B cell (primary cell): ENCODE measurements around the gene IFT20. TPM values are rescaled to one million over a fixed set of nuclear protein-coding genes. Genes with fewer than 3 reads are reported as not detected.

ENCODE experiments used
- ATAC-seq: fragments of 200-7000 bp; cut with Tn5 transposase; one replicate; pipeline ENCODE4 v1.10.0; 2021; ENCODE audit warnings: low read depth, mild to moderate bottlenecking, moderate number of reproducible peaks, moderate library complexity
- CTCF ChIA-PET: fragments of 350-600 bp; sonication (Branson Sonifier 250); formaldehyde crosslinking; loops from one replicate; lab custom pipeline; 2021; ENCODE audit warnings: antibody characterized with exemption, inconsistent platforms; lab: Charles Lee
- POLR2A ChIA-PET: fragments of 350-600 bp; sonication (Branson Sonifier 250); formaldehyde crosslinking; loops from one replicate; lab custom pipeline; 2021; ENCODE audit warnings: antibody characterized with exemption; lab: Charles Lee
- DNase-seq: peaks from one replicate; pipeline ENCODE4 v3.0.0; 2013
- H2AFZ ChIP-seq: 2 replicates; pipeline ENCODE4 v1.6.1; 2012; ENCODE audit warnings: mild to moderate bottlenecking, low read depth, low read length; ENCODE audit not compliant: insufficient read depth, poor library complexity, severe bottlenecking
- H3K27ac ChIP-seq, 2 donors: 1 replicate in 1 of 2; 2 replicates in 1 of 2; pipeline ENCODE4 v1.5.1; 2012 to 2013; ENCODE audit warnings: low read length in 2 of 2, mild to moderate bottlenecking in 2 of 2, moderate library complexity in 1 of 2
- H3K27me3 ChIP-seq, 4 experiments: fragments of 200-600 bp in 1 of 4; sonication (generic) in 1 of 4; replicated peaks in 1 of 4; 1 replicate in 2 of 4; 2 replicates in 2 of 4; pipeline versions ENCODE4 v1.6.1 to v1.7.0; 2013 to 2016; ENCODE audit warnings: low read length in 3 of 4, mild to moderate bottlenecking in 2 of 4, mixed read lengths in 1 of 4, moderate library complexity in 1 of 4; ENCODE audit not compliant: insufficient read depth in 4 of 4, control insufficient read depth in 3 of 4; ENCODE audit errors: control extremely low read depth in 1 of 4
- H3K36me3 ChIP-seq, 2 experiments: replicated peaks in 1 of 2; 1 replicate in 1 of 2; 2 replicates in 1 of 2; pipeline versions ENCODE4 v1.6.1 to v1.7.1; 2013; ENCODE audit warnings: low read length in 1 of 2; ENCODE audit not compliant: insufficient read depth in 2 of 2, control insufficient read depth in 1 of 2; ENCODE audit errors: control extremely low read depth in 1 of 2, extremely low read depth in 1 of 2
- H3K4me1 ChIP-seq, 2 donors: fragments of 200-600 bp in 1 of 2; sonication (generic) in 1 of 2; 1 replicate in 1 of 2; 2 replicates in 1 of 2; pipeline versions ENCODE4 v1.5.1 to v1.6.1; 2013 to 2017; ENCODE audit warnings: low read length in 2 of 2; ENCODE audit not compliant: control insufficient read depth in 2 of 2, insufficient read depth in 2 of 2
- H3K4me2 ChIP-seq: replicated peaks from 2 replicates; pipeline ENCODE3; 2012; ENCODE audit warnings: mild to moderate bottlenecking, low read depth, low read length; ENCODE audit not compliant: poor library complexity, severe bottlenecking
- H3K4me3 ChIP-seq, 5 experiments: fragments of 200-600 bp in 1 of 5; sonication (generic) in 1 of 5; 1 replicate in 3 of 5; 2 replicates in 2 of 5; pipeline versions ENCODE4 v1.5.1 to v1.7.0; 2011 to 2016; ENCODE audit warnings: low read length in 4 of 5, mild to moderate bottlenecking in 4 of 5, low read depth in 2 of 5, control low read depth in 1 of 5, moderate library complexity in 1 of 5; ENCODE audit not compliant: insufficient read depth in 1 of 5; ENCODE audit errors: control extremely low read depth in 1 of 5, extremely low read depth in 1 of 5
- H3K79me2 ChIP-seq: fragments of 200-600 bp; sonication (generic); one replicate; pipeline ENCODE4 v1.6.0; 2016; ENCODE audit warnings: low read length; ENCODE audit not compliant: control insufficient read depth, insufficient read depth
- H3K9ac ChIP-seq: fragments of 200-600 bp; sonication (generic); 2 replicates; pipeline ENCODE4 v1.6.1; 2017; ENCODE audit warnings: mild to moderate bottlenecking, low read length, moderate library complexity
- H3K9me3 ChIP-seq, 3 donors: one replicate each; pipeline versions ENCODE4 v1.6.1 to v1.7.1; 2013; ENCODE audit warnings: low read length in 2 of 3; ENCODE audit not compliant: control insufficient read depth in 2 of 3, insufficient read depth in 1 of 3; ENCODE audit errors: control extremely low read depth in 1 of 3
- H4K20me1 ChIP-seq: 2 replicates; pipeline ENCODE4 v1.6.0; 2012; ENCODE audit warnings: mild to moderate bottlenecking, low read length; ENCODE audit not compliant: insufficient read depth, control insufficient read depth, poor library complexity, severe bottlenecking
- H3K27ac Mint-ChIP-seq: one replicate; pipeline ENCODE4 v1.8.0; 2021; ENCODE audit warnings: mixed read lengths
- H3K27me3 Mint-ChIP-seq: one replicate; pipeline ENCODE4 v1.8.0; 2021; ENCODE audit warnings: mixed read lengths
- H3K4me1 Mint-ChIP-seq: one replicate; pipeline ENCODE4 v1.8.0; 2021; ENCODE audit warnings: mixed read lengths
- H3K4me3 Mint-ChIP-seq: one replicate; pipeline ENCODE4 v1.8.0; 2021; ENCODE audit warnings: mixed read lengths
- H3K9me3 Mint-ChIP-seq: one replicate; pipeline ENCODE4 v1.8.0; 2022; ENCODE audit warnings: mixed read lengths; ENCODE audit not compliant: insufficient read depth
- EZH2 ChIP-seq: IDR thresholded peaks from 2 replicates; pipeline ENCODE4 v1.6.1; 2012; ENCODE audit warnings: borderline replicate concordance, low read depth, mild to moderate bottlenecking, moderate library complexity, low read length; ENCODE audit not compliant: insufficient read depth, poor library complexity, severe bottlenecking
- WGBS: methylation state at CpG from one replicate; pipeline ENCODE4 v1.1.5; 2013; ENCODE audit warnings: missing lambda C conversion rate; ENCODE audit not compliant: insufficient coverage; 5-methylcytosine and 5-hydroxymethylcytosine counted together
- intact Hi-C: fragments of 100-400 bp; cut with micrococcal nuclease; formaldehyde crosslinking; loops from one replicate; pipeline ENCODE4 v1.10.0; 2022
- polyA plus RNA-seq: library from polyadenylated mRNA; depleted of rRNA; stranded (reverse); fragments of >200 nt; gene quantifications from 2 replicates; pipeline ENCODE4 v1.2.3, GENCODE V29; 2012
- total RNA-seq, 2 donors: library from RNA; stranded (reverse); fragments of 120-200 nt in 1 of 2; gene quantifications; 1 replicate in 1 of 2; 2 replicates in 1 of 2; pipeline versions ENCODE4 v1.2.3 to v1.2.4, GENCODE V29; 2013 to 2022
- TF ChIP-seq, protein P1 (sequence below): fragments of 200-600 bp; IDR thresholded peaks from one replicate; pipeline ENCODE4 v1.8.0; 2022; ENCODE audit warnings: antibody characterized with exemption, mild to moderate bottlenecking

The IFT20 gene
- total and polyA plus RNA-seq, 2 donors (not counting 1 experiment from before 2014, with no cell fraction given), result 35.9 to 52.6 TPM

GRCh38 chr17:28357901-28358197 lies 22.6 kb upstream of the IFT20 start:
- H4K20me1 ChIP-seq, result peaks cover 23% of the 10 kb centered on the region
- H3K27ac Mint-ChIP-seq, result peak overlapping the region; percentile 97
- DNase-seq (no peak), ATAC-seq (no peak)
- no peaks in the 10 kb centered on the region for H3K9me3 ChIP-seq
- H3K27ac ChIP-seq, result peak overlapping the region; percentile 67 to 83
- H3K9ac ChIP-seq, result peak overlapping the region; percentile 77
- H3K9me3 Mint-ChIP-seq, result no peaks in the 10 kb centered on the region
- intact Hi-C loops, result loop anchor here (1.0 to 5.0 kb wide), 4 partner anchors 13 to 594 kb away; partner anchors contain the start of genes IFT20, PHF12, SARM1 and TMEM97
- POLR2A ChIA-PET, result interaction anchor here (0.6 to 2.3 kb wide), 5 partner anchors 11 to 39 kb away, joined by 3 to 25 read pairs (median 6); partner anchors contain the start of genes IFT20, TMEM97, TNFAIP1 and VTN
- H3K27me3 Mint-ChIP-seq, result no peaks in the 10 kb centered on the region
- peaks cover 43% of the 10 kb centered on the region for H3K79me2 ChIP-seq
- 4% methylated on average over 4 of the region's 4 CpGs for WGBS
- peak overlapping the region; percentile 97 for H3K4me3 Mint-ChIP-seq
- H3K4me3 ChIP-seq, result peak overlapping the region; percentile 74 to 91 (median 81)
- CTCF ChIA-PET, result interaction anchor here (1.0 to 2.8 kb wide), 4 partner anchors 14 to 369 kb away, joined by 3 to 19 read pairs (median 8); partner anchors contain the start of genes IFT20, SARM1, TLCD1 and TNFAIP1
- peak overlapping the region; percentile 96 for H3K4me2 ChIP-seq
- peak overlapping the region; percentile 95 for H2AFZ ChIP-seq
- TF ChIP-seq, protein P1, sequence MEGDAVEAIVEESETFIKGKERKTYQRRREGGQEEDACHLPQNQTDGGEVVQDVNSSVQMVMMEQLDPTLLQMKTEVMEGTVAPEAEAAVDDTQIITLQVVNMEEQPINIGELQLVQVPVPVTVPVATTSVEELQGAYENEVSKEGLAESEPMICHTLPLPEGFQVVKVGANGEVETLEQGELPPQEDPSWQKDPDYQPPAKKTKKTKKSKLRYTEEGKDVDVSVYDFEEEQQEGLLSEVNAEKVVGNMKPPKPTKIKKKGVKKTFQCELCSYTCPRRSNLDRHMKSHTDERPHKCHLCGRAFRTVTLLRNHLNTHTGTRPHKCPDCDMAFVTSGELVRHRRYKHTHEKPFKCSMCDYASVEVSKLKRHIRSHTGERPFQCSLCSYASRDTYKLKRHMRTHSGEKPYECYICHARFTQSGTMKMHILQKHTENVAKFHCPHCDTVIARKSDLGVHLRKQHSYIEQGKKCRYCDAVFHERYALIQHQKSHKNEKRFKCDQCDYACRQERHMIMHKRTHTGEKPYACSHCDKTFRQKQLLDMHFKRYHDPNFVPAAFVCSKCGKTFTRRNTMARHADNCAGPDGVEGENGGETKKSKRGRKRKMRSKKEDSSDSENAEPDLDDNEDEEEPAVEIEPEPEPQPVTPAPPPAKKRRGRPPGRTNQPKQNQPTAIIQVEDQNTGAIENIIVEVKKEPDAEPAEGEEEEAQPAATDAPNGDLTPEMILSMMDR, result no peak
- TF ChIP-seq EZH2, result no peak
- peaks cover 0 to 54% of the 10 kb centered on the region in 2 experiments for H3K36me3 ChIP-seq
- H3K4me1 ChIP-seq, result peaks cover 17 to 22% of the 10 kb centered on the region in 2 donors
- H3K4me1 Mint-ChIP-seq, result peaks cover 22% of the 10 kb centered on the region
- H3K27me3 ChIP-seq, result no peaks in the 10 kb centered on the region
